Hepatocyte (in vitro differentiated cells): ENCODE data around the gene KCNK17. TPM values are rescaled to one million over a fixed set of nuclear protein-coding genes. Genes with fewer than 3 reads are reported as not detected.

Source experiments
- DNase-seq: peaks from one replicate; pipeline ENCODE4 v3.0.0-alpha.2; 2016; ENCODE audit warnings: low spot score
- H2AFZ ChIP-seq: fragments of 200-600 bp; sonication (generic); 2 replicates; pipeline ENCODE4 v1.6.0; 2016; ENCODE audit warnings: antibody characterized with exemption, mild to moderate bottlenecking
- H3K27ac ChIP-seq: fragments of 200-600 bp; sonication (generic); 2 replicates; pipeline ENCODE4 v1.5.1; 2016; ENCODE audit warnings: mild to moderate bottlenecking
- H3K27me3 ChIP-seq: fragments of 200-600 bp; sonication (generic); 2 replicates; pipeline ENCODE4 v1.6.1; 2016
- H3K36me3 ChIP-seq: fragments of 200-600 bp; sonication (generic); replicated peaks from 2 replicates; pipeline ENCODE4 v1.5.1; 2016; ENCODE audit warnings: low read depth; ENCODE audit not compliant: insufficient read depth
- H3K4me1 ChIP-seq: fragments of 200-600 bp; sonication (generic); 2 replicates; pipeline ENCODE4 v1.5.1; 2016; ENCODE audit warnings: mild to moderate bottlenecking, moderate library complexity; ENCODE audit not compliant: insufficient read depth
- H3K4me2 ChIP-seq: fragments of 200-600 bp; sonication (generic); 2 replicates; pipeline ENCODE4 v1.6.0; 2016
- H3K4me3 ChIP-seq: fragments of 200-600 bp; sonication (generic); 2 replicates; pipeline ENCODE4 v1.5.1; 2016; ENCODE audit warnings: mild to moderate bottlenecking
- H3K79me2 ChIP-seq: fragments of 200-600 bp; sonication (generic); 2 replicates; pipeline ENCODE4 v1.6.0; 2017; ENCODE audit warnings: mild to moderate bottlenecking
- H3K9me2 ChIP-seq: fragments of 200-600 bp; sonication (generic); replicated peaks from 2 replicates; pipeline ENCODE4 v1.6.0; 2017; ENCODE audit warnings: mild to moderate bottlenecking; ENCODE audit not compliant: insufficient read depth
- H3K9me3 ChIP-seq: fragments of 200-600 bp; sonication (generic); 2 replicates; pipeline ENCODE4 v1.5.1; 2016; ENCODE audit warnings: low read depth, mild to moderate bottlenecking
- H4K20me1 ChIP-seq: fragments of 200-600 bp; sonication (generic); 2 replicates; pipeline ENCODE4 v1.6.0; 2016; ENCODE audit warnings: mild to moderate bottlenecking; ENCODE audit not compliant: insufficient read depth, poor library complexity, severe bottlenecking
- CTCF ChIP-seq: fragments of 200-600 bp; sonication (generic); IDR thresholded peaks from 2 replicates; pipeline ENCODE4 v1.5.1; 2016; ENCODE audit warnings: antibody characterized with exemption, mild to moderate bottlenecking; ENCODE audit not compliant: poor library complexity
- EZH2 ChIP-seq: fragments of 200-600 bp; sonication (generic); IDR thresholded peaks from 2 replicates; pipeline ENCODE4 v1.6.1; 2016; ENCODE audit warnings: antibody characterized with exemption, mild to moderate bottlenecking, borderline replicate concordance
- EZH2phosphoT487 ChIP-seq: fragments of 200-600 bp; sonication (generic); IDR thresholded peaks from one replicate; pipeline ENCODE4 v1.6.1; 2018; ENCODE audit warnings: antibody characterized with exemption, mild to moderate bottlenecking, low read depth, moderate library complexity; ENCODE audit not compliant: unreplicated experiment, severe bottlenecking
- WGBS: methylation state at CpG from one replicate; pipeline ENCODE4 v1.1.6; 2016; ENCODE audit warnings: low lambda C conversion rate; ENCODE audit errors: missing lambda C conversion rate; 5-methylcytosine and 5-hydroxymethylcytosine counted together
- polyA plus RNA-seq: library from polyadenylated mRNA; unstranded; fragments of >200 nt; fragmentation: Nextera tagmentation; extraction: Ambion mirVana; gene quantifications from 2 replicates; pipeline ENCODE4 v1.2.1, GENCODE V29; 2016
- total RNA-seq: library from RNA; depleted of rRNA; stranded (reverse); fragments of >200 nt; gene quantifications from 2 replicates; pipeline ENCODE4 v1.2.3, GENCODE V29; 2014

KCNK17 gene
- total and polyA plus RNA-seq, 2 experiments from 2014 or later: not detected

DNA sequence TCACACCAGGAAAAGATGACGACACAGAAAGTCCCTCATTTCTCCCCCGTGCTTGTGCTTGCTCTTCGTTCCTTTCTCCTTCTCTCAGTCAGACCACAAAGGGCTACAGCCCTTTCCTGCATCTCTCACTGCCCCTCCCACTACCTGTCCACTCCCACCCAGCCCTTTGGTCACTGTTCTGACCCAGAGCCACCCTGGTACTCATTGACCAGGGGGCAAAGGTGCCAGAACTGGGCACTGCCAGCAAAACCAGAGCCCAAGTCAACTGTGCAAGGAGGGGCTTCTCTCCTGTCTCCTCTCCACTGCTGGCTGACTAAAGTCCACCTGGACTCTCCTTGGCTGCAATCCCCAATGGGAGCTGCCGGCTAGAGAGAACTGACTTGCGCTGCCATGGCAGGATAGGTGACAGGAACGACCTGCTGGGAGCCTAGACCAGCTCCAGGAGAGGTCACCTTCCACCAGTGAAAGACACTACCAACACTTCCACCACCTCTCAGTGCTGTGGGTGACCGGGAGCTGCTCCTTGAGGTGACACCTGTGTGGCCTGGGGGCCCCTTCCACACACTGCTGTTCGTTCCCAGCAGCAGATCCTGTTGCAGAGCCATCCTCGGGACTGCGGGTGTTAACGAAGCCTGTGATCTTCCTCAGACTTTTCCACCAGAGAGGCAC lies 32.8 kb downstream of the KCNK17 start:
- H3K9me2 ChIP-seq: no peaks in the 10 kb centered on the region
- H3K27ac ChIP-seq: no peak overlapping the region
- no peaks in the 10 kb centered on the region for H3K9me3 ChIP-seq
- no peak for TF ChIP-seq CTCF
- H4K20me1 ChIP-seq: no peaks in the 10 kb centered on the region
- no peak overlapping the region for H3K4me3 ChIP-seq
- DNase-seq: no peak
- peaks cover 29% of the 10 kb centered on the region for H3K27me3 ChIP-seq
- H3K4me1 ChIP-seq: no peaks in the 10 kb centered on the region
- H3K36me3 ChIP-seq: no peaks in the 10 kb centered on the region
- no peak overlapping the region for H2AFZ ChIP-seq
- no peaks in the 10 kb centered on the region for H3K79me2 ChIP-seq
- WGBS: 81% methylated on average over 10 of the region's 11 CpGs
- H3K4me2 ChIP-seq: no peak overlapping the region

DNA sequence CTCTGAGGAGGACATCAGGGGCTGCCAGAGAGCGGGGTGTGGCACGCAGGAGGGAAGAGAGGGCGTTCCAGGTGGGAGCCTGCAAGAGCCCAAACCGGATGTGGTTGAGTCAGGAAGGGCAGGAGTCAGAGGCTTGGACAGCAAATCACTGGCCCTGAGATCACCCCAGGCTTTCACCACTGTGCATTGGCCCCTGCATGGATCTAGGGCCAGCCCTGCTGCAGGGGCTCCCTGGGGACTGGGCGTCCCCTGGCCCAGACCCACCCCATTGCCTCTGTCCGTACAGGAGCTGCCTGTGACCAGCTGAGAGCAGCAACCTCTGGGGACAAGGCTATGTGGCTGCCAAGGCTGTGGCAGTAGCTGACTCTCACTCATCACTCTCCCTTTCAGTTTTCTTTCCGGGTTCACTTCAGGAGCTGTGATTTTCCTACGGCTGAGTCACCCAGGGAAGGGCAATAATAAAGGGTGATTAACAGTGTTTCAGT lies 33.9 kb downstream of the KCNK17 start:
- Histone ChIP-seq H3K36me3 (no peaks in the 10 kb centered on the region), H3K4me2 (no peak overlapping the region), H3K4me1 (no peaks in the 10 kb centered on the region), H3K9me3 (no peaks in the 10 kb centered on the region), H4K20me1 (no peaks in the 10 kb centered on the region), H3K9me2 (no peaks in the 10 kb centered on the region), H2AFZ (no peak overlapping the region), H3K27me3 (peaks cover 33% of the 10 kb centered on the region), H3K4me3 (no peak overlapping the region), H3K27ac (no peak overlapping the region), H3K79me2 (no peaks in the 10 kb centered on the region)
- DNase-seq: peak; percentile 68
- TF ChIP-seq CTCF (no peak), EZH2phosphoT487 (peak; percentile 74)
- WGBS: 70% methylated on average over 8 of the region's 8 CpGs

- 94% methylated on average over 6 of the region's 6 CpGs for WGBS
- TF ChIP-seq EZH2phosphoT487 (no peak), CTCF (no peak), EZH2 (no peak)
- Histone ChIP-seq H3K36me3 (no peaks in the 10 kb centered on the region), H3K27ac (no peak overlapping the region), H4K20me1 (no peaks in the 10 kb centered on the region), H3K9me3 (no peaks in the 10 kb centered on the region), H3K27me3 (peaks cover 39% of the 10 kb centered on the region), H3K4me3 (no peak overlapping the region), H2AFZ (no peak overlapping the region), H3K4me1 (no peaks in the 10 kb centered on the region), H3K9me2 (no peaks in the 10 kb centered on the region), H3K79me2 (no peaks in the 10 kb centered on the region), H3K4me2 (no peak overlapping the region)
- no peak for DNase-seq
Observed at GRCh38 chr6:39279539-39279938, 34.7 kb downstream of the KCNK17 start.

DNA sequence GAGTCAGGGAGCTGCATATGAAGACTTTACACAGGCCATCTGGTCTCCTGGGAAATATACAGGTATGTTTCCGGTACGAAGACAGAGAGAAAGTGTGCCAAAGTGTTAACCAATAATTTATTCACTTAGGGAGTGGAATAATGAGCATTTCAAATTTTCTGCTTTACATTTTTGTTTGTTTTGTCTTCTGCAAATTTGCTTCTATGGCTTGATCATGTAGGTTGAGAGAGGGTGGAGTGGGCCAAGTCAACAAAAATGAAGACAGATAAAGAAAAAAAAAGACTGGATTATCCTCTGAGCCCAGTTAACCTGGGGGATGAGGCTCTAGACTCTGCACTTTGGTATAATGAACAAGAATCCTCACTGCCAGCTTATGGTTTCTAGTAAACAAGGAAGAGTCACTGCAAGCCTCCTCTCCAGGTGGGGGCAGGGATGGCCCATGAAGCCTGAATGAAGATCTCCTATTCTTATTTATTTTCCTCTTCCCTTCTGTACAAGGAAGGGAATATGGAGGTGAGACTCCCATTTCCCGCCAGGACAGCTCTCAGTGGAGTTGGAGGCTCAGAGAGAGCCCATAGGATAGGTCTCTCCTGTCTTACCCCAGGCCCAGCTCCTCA lies 37.7 kb downstream of the KCNK17 start:
- H3K4me1 ChIP-seq: no peaks in the 10 kb centered on the region
- no peaks in the 10 kb centered on the region for H3K79me2 ChIP-seq
- no peaks in the 10 kb centered on the region for H3K9me3 ChIP-seq
- H2AFZ ChIP-seq: no peak overlapping the region
- 88% methylated on average over 3 of the region's 3 CpGs for WGBS
- no peaks in the 10 kb centered on the region for H4K20me1 ChIP-seq
- no peaks in the 10 kb centered on the region for H3K36me3 ChIP-seq
- no peak overlapping the region for H3K4me3 ChIP-seq
- DNase-seq: no peak
- H3K4me2 ChIP-seq: no peak overlapping the region
- no peaks in the 10 kb centered on the region for H3K9me2 ChIP-seq
- TF ChIP-seq CTCF (no peak), EZH2phosphoT487 (no peak), EZH2 (no peak)
- H3K27me3 ChIP-seq: peaks cover 27% of the 10 kb centered on the region
- H3K27ac ChIP-seq: no peak overlapping the region
